HG02938 (cell line): ENCODE data around the gene SLC25A44.

ENCODE experiments used
- ATAC-seq: cut with Tn5 transposase; IDR thresholded peaks from one replicate; pipeline ENCODE4 v1.9.1; 2021; ENCODE audit warnings: mild to moderate bottlenecking, moderate library complexity; ENCODE audit not compliant: unreplicated experiment

The SLC25A44 gene, protein sequence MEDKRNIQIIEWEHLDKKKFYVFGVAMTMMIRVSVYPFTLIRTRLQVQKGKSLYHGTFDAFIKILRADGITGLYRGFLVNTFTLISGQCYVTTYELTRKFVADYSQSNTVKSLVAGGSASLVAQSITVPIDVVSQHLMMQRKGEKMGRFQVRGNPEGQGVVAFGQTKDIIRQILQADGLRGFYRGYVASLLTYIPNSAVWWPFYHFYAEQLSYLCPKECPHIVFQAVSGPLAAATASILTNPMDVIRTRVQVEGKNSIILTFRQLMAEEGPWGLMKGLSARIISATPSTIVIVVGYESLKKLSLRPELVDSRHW

DNA sequence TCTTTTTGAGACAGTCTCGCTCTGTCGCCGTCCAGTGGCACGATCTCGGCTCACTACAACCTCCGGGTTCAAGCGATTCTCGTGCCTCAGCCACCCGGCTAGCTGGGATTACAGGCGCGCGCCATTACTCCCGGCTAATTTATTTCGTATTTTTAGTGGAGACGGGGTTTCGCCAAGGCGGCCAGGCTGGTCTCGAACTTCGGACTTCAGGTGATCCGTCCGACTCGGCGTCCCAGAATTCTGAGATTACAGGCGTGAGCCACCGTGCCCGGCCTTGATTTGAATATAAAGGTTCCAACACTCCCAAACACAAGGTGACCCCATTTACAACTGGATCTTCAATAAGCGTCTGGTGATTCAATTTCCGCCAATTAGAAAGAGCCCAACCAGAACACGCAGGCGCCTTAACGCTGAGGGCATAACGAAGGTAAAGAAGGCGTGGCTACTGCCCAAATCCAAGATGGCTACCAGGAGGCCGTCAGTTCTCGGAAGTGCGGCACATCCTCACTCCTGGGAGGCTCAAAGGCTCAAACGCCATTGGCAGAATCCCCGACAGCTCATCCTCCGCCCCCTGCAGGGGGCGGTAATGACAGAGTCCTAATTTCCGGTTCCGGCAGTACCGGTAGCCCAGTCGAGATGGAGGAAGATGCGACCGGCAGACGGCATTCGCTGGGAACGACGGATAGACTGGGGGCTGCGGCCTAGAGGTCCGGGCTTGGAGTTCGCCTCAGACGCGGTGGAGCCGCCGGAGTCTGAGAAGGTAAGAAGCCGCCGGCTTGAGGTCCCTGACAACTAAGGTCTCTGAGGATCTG lies at the start of gene SLC25A44:
Gene SLC25A44 (plus strand): TSS at position 617 of the 812 bp plus-strand sequence. CDS start 5,744 bp downstream, outside the sequence.
- ATAC-seq: peak; percentile 94

DNA sequence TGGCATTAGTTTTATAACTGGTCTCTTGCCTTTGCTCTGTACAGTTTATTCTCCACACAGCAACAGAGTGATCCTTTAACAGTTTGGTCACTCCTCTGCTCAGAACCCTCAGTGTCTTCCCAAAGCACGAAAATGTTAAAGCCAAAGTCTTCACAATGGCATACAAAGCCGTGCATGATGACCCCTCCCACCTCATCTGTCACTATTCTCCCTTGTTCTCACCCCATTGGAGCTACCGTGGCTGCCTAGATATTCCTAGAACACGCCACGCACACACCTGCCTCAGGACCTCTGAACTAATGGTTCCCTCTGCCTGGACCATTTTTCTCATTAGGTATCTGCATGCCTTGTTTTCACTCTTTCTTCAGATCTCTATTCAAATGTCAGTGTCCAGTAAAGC lies 49.2 kb upstream of the SLC25A44 start:
- no peak for ATAC-seq

DNA sequence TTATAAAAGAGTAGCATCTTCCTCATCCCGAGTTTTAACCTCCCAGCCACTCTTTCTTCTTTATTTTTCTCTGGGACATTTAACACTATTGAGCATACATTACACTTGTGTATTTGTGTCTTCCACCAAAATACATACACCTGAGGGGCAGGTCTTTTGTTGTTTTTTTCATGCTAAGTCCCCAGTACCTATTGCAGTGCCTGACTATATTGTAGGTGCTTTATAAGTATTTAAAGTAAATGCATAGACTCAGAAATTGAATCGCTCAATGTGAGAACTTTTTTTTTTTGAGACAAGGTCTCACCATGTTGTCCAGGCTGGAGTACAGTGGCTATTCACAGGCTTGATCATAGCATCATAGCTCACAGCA lies 48.3 kb upstream of the SLC25A44 start:
- no peak for ATAC-seq

DNA sequence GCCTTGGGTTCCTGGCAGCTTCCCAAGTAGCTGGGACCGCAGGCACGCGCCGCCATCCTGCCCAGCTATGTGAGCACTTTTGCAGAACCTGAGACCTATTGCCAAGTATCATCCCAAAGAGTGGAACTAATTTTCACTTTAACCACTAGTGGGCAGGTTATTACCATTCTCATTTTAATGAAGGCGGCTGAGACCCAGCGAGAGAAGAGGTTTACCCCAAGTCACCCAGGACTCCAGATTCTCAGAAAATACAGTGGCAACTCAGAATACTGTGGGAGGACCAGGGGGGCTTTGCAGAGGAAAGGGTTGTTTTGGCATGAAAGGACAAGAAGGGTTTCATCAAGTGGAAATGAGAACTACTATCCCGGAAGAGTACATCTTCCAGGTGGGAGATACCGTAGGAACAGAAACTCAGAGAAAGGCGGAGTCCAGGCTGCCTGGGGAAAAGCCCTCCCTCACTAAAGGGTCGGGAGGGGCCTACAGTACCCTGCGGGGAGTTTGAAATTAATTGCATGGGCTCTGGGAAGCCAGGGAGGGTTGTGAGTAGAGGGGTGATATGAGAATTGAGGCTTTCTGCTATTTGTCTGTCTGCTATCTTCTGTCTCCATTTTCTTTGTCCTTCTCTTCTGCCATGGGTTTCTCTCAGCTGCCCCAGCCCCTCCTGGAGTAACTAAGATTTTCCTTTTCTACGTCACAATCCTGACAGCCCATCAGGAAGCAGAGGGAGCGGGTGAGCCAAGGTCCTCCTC lies 47.7 kb upstream of the SLC25A44 start:
- ATAC-seq: no peak

DNA sequence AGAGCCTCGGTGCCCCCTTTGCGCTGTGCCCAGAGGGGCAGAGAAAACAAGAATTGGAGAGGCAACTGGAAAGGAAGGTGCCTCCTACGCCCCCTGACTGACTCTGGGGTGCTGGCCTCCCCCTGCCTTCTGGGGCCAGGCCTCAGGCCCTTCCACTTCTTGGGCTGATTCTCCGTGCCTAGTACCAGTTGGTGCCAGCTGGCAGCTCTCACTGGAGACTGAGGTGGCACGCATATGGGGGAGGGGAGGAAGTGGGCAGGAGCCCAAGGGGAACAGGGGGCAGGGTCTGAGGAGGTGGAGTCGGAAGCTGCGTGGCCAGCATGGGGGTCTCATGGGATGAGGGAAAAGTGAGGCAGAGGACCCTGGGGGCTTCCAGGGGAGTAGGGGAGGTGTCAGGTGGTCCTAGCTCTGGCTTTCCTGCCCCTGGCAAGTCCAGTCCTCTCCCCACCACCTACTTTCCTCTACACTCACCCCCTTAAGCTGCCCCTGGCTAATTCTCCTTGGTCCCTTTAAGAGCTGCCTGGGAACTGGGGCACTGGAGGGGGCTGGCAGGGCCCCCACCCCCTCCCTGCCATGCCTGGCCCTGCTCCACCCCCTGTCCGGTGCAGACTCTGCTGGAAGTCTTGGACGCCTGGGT lies 47.0 kb upstream of the SLC25A44 start:
- ATAC-seq: no peak

DNA sequence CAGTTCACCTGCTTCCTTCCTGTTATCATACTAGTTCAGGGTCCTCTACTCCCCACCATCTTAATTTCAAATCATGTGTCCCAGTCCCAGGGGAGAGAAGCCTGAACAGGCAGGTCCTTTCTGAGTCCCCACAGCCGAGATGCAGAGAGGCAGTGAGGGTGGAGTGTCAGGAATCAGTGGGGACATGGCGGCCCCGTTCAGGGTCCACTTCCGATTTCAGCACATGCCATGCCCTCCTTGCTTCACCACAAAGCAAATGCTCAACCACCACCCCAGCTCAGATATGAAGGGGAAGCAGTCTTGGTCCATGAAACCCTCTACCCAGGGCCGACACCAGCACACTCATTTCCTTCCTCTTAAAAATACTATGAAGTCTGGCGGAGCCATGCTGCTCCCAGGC lies 45.7 kb upstream of the SLC25A44 start:
- ATAC-seq: no peak

DNA sequence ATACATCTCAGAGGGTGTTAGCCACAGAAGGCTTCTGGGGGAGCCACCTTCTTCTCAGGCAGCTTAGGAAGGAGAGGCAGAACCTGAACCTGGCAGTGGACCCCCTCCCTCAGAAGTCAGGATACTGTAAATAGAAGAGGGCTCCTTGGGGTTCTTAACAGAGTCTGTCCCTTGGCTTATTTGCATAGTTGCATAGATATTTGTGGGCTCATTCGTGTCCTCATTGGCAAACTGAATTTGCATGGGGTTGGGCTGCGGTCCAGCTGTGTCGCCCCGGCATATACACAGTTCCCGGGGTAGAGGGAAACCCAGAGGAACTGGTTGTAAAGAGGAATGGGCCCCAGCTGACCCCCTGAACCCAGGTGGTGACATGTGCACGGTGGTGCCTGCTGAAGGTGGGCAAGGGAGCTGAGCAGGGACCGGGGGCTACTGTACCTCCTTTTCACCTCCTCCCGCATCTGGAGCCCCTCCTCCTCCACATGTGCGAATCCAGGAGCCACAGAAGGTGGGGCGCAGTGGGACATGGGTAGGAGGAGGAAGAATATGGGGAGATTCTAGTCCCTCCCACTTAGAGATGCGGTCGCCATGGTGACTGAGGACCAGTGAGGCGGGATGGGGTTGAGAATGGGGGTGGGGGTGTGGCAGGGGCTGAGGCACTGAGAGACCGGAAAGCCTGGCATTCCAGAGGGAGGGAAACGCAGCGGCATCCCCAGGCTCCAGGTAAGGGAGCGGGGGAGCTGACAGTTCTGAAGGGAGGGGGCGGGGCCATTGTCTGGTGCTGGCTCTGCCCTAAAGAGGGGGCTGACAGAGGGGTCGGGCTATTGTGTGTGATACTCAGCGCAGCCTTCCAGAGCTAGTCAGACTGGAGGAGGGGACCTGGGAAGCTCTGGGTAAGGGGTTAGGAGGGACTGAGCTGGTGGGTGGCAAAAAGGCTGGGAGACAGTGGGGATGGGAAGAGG lies 44.3 kb upstream of the SLC25A44 start:
- ATAC-seq: peak; percentile 57

DNA sequence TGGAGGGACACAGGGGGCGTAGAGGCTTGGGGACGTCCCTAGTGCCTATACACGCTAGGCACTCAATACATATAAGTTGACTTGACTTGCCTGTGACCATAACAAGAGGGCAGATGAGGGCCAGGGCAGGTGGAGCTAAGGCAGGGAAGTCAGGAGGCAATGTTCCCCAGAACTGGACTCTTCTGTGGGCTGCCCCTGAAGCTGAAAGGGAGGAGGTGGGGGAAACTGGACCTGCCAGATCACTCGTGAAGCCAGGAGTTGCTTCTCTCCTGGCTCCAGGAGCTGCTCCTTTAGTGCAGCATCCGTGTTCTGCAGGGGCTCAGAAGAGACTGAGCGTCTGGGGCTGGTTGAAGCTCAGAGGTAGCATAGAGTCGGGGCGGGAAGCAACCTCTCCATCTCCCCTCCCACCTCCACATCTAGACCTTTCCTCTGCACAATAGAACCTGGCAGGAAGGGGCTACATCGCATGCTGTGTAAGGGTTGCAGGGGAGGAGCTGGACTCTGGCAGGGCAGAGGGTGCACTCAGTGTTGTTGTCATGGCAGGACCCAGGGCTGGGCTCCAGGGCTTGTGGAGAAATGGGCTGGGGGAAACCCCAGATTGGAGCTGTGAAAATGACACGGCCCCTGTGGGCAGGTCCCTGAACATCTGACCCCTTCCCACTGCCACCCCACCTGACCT lies 43.4 kb upstream of the SLC25A44 start:
- no peak for ATAC-seq

DNA sequence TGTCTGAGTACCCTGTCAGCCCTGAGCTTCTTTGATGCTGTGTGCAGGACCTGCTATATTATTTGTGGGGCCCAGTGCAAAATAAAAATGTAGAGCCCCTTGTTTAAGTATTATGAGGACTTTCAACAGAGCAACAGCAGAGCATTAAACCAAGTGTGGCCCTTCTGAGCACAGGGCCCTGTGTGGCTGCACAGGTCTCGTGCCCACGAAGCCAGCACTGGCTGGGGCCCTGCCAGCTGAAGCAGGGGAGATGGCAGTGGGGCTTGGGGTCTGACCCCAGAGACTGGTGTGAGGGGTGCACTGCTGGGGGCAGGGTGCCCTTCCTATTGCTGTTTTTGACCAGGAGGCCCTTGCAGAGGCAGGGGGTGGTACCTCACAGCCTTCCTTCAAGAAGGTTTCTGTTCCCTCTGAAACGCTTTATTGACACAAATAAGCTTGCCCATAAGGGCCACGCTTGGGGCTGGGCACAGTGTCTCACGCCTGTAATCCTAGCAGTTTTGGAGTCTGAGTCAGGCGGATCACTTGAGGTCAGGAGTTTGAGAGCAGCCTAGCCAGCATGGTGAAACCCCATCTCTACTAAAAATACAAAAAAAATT lies 42.7 kb upstream of the SLC25A44 start:
- no peak for ATAC-seq

DNA sequence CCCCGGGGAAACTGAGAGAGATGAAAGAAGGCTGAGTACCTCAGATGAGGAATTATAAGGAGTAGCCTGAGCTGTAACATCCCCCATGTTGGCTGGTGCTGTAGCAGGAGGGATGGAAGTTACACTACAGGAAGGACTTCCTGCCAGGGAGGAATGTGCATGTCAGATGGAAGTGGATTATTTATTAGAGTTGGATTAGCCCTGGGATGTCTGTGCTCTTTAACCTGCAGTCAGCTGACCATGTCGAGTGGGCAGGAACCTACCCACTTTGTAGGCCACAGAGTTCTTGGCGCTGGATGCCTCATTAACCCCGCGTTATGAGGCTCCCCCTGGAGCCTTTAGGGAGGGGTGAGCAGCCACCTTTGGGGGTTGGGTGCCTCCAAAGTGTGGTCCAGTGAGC lies 41.3 kb upstream of the SLC25A44 start:
- ATAC-seq: no peak

DNA sequence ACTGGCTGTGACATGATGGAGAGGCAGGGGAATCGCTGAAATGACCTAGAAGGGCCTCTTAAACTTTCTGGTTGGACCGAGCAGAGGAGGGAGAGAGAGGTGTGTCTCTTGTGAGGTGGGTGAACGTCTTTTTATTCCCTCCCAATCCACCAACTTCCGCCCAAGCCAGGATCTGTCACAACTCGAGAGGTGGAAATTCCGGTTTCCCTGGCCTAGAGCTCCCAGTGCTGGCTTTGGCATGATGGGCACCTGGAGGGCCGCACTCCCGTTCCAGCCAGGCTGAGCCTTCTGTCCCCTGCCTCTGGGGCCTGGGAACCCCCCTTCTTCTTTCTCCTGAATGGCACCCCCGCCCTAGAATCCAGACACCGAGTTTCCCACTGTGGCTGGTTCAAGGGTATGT lies 40.5 kb upstream of the SLC25A44 start, which contains the start of gene SEMA4A:
Gene SEMA4A (plus strand): TSS at position 224 of the 400 bp plus-strand sequence. CDS start 994 bp downstream, outside the sequence.
- ATAC-seq: no peak

DNA sequence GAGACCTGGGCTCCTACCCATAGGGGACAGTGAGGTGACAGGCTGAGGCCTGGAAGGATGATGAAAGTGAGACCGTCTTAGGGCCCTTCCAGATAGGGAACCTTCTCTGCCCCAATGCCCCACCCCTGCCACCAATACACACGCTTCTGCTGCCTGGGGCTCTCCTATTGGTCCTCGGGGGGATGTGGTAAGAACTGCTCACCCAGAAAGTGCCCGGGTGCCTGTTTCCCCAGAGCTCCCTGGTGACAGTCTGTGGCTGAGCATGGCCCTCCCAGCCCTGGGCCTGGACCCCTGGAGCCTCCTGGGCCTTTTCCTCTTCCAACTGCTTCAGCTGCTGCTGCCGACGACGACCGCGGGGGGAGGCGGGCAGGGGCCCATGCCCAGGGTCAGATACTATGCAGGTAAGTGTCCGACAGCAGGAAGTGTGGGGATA lies 39.6 kb upstream of the SLC25A44 start:
- no peak for ATAC-seq

DNA sequence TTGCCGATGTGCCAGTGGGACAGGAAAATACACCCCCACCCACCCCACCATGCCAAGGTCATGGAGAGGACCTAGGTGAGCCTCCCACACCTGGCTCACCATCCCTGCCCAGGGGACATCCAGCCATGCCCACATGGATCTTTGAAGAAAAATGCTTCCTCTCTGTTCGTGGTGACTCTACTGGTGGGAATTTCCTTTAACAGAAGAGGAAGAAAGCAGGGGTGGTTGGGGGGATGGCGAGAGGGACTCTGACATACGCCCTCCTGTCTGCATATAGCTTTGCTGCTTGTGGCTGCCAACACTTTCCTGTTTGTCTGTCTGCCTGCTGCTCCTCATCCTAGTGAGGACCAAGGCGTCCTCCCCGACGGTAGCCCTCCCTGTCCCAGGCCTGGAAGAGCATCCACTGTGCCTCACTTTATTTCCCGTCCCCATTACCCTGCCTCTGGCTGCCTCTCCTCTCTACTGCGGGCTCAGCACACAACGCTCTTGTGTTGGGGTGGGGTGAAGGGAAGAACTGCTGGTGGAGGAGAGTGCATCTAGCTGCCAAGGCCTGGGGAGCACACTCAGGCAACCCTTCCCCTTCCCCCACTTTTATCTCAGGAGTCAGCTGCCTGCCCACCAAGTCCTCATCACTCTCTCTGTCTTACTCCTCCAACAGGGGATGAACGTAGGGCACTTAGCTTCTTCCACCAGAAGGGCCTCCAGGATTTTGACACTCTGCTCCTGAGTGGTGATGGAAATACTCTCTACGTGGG lies 38.0 kb upstream of the SLC25A44 start:
- no peak for ATAC-seq

DNA sequence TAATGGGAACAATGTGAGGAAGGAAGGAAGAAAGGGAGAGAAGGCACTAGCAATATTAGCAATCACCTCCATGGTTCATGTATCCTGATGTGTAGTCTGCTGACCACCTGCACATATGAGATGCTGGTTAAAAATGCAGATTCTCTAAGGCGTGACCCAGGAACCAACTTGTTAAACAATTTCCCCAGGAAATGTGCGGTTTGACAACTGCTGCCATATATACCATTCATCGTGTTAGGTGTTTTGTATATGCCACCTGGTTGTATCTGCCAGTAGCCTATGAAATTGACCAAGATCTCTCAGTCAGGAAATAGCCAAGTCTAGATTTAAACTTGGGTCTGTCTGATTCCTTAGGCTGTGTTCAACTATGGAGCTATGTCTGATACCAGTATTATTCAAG lies 36.4 kb upstream of the SLC25A44 start:
- no peak for ATAC-seq

DNA sequence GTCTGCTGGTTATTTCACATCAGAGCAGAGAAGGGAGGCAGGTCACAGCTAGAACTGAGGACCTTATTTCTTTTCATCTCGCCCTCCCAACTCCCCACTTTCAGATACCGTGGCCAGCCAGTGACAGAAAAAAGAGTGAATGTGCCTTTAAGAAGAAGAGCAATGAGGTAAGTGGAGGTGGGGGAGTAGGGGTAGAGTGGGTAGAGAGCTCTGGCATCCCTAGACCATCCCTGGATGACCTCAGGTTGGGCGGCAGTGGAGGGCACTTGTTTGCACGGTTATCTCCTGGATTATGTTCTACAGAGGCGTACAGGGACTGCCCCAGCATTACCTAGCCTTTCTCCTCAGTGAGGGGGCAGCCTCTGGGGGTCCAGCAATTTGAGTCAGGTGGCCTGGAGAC lies 35.9 kb upstream of the SLC25A44 start:
- ATAC-seq: no peak

DNA sequence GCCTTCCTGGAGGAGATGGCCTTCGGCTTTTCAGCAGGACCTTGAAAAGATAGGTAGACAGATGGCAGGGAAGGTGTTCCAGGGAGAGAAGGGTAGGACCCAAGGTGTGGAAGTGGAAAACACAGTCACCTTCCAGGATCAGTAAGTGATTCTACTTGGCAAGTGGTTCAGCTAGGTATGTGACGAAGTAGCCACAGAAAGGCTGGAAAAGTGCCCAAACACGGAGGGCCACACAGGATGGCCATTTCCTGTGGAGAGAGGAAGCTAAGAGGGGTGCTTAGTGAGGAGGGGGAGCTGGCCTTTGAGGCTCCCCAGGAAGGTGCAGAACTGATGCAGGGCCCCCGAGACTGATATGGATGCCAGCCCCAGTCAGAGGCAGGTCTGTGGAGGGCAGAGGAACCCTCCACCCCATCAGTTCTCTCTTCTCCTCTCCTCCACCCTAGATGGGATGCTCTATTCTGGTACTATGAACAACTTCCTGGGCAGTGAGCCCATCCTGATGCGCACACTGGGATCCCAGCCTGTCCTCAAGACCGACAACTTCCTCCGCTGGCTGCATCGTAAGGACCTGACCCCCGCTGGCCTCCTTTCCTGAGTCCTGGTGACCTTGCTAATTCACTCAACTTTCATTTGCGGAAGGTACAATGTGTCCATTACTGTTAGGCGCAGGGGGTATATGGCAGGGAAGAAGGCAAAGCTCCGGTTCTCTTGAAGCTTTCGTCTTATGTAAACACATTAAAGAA lies 33.7 kb upstream of the SLC25A44 start:
- no peak for ATAC-seq

DNA sequence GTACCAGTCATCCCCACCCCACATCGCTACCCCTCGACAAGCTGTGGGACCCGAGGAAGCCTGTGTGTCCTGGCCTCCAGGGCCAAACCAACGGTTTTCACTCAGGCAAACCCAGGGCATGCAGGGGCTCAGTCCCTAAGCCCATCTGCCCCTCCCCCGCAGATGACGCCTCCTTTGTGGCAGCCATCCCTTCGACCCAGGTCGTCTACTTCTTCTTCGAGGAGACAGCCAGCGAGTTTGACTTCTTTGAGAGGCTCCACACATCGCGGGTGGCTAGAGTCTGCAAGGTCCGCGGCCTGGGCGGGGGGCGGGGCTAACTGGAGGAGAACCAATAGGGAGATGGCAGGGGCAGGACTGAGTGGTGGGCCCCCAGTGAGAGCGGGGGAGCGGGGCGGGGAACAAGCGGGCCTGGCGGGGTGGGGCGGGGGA lies 33.1 kb upstream of the SLC25A44 start:
- ATAC-seq: no peak
